ENCODE measurements around the gene VPS41. TPM values are rescaled to one million over a fixed set of nuclear protein-coding genes. Genes with fewer than 3 reads are reported as not detected.

The VPS41 gene
- total RNA-seq, 2 donors from 2014 or later, result 61.1 to 64.9 TPM

GRCh38 chr7:38932509-38933168 lies 23.6 kb upstream of the VPS41 start:
- Mint-ChIP-seq H3K4me1 (ENCODE audit: low read depth) (no peaks in the 10 kb centered on the region), H3K9me3 (no peaks in the 10 kb centered on the region), H3K27me3 (ENCODE audit: low read depth) (no peaks in the 10 kb centered on the region), H3K4me3 (no peak overlapping the region), H3K36me3 (ENCODE audit: insufficient read depth in 2 of 2) (no peaks in the 10 kb centered on the region), H3K27ac (no peak overlapping the region)
- ATAC-seq (replicated peaks in 1 of 2) (no peak), DNase-seq (peak; percentile 57 to 60)

- Mint-ChIP-seq H3K27me3 (ENCODE audit: low read depth) (peaks cover 8% of the 10 kb centered on the region), H3K9me3 (no peaks in the 10 kb centered on the region), H3K4me1 (ENCODE audit: low read depth) (no peaks in the 10 kb centered on the region), H3K27ac (no peak overlapping the region), H3K4me3 (no peak overlapping the region), H3K36me3 (ENCODE audit: insufficient read depth in 2 of 2) (no peaks in the 10 kb centered on the region)
- ATAC-seq (replicated peaks in 1 of 2) (no peak), DNase-seq (no peak)
These were observed 20.6 kb upstream of the VPS41 start for GRCh38 chr7:38929460-38930171.

DNA sequence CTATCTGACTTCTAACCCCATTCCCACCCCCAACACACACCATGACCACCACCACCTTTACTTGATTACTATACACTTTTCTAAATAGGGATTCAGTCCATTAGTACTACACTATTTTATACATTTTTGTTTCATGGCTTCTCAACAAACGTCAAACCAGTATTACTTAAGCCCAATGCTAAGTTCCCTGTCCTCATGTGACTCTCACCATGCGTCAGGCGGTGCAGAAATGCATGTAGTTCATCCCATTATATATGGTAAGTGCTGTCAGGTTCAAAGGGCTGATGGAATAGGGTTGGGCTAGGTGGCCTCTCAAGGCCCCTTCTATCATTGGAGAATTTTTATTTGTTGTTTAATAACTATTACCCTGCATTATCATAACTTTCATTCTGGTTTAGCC lies 19.5 kb upstream of the VPS41 start:
- no peaks in the 10 kb centered on the region for H3K9me3 Mint-ChIP-seq
- no peak for DNase-seq
- no peaks in the 10 kb centered on the region for H3K36me3 Mint-ChIP-seq (ENCODE audit: insufficient read depth in 2 of 2)
- ATAC-seq (replicated peaks in 1 of 2), result no peak
- H3K4me1 Mint-ChIP-seq (ENCODE audit: low read depth), result no peaks in the 10 kb centered on the region
- H3K4me3 Mint-ChIP-seq, result no peak overlapping the region
- H3K27ac Mint-ChIP-seq, result no peak overlapping the region
- H3K27me3 Mint-ChIP-seq (ENCODE audit: low read depth), result peaks cover 8% of the 10 kb centered on the region

GRCh38 chr7:38927751-38928150 lies 18.8 kb upstream of the VPS41 start:
- no peaks in the 10 kb centered on the region for H3K9me3 Mint-ChIP-seq
- H3K27ac Mint-ChIP-seq, result no peak overlapping the region
- ATAC-seq (replicated peaks in 1 of 2) (no peak), DNase-seq (no peak)
- H3K4me3 Mint-ChIP-seq, result no peak overlapping the region
- H3K27me3 Mint-ChIP-seq (ENCODE audit: low read depth), result peaks cover 8% of the 10 kb centered on the region
- no peaks in the 10 kb centered on the region for H3K36me3 Mint-ChIP-seq (ENCODE audit: insufficient read depth in 2 of 2)
- H3K4me1 Mint-ChIP-seq (ENCODE audit: low read depth), result no peaks in the 10 kb centered on the region

GRCh38 chr7:38920731-38921130 lies 11.7 kb upstream of the VPS41 start:
- no peak for DNase-seq
- H3K4me3 Mint-ChIP-seq, result no peak overlapping the region
- no peaks in the 10 kb centered on the region for H3K36me3 Mint-ChIP-seq (ENCODE audit: insufficient read depth in 2 of 2)
- H3K27ac Mint-ChIP-seq, result no peak overlapping the region
- peaks cover 24% of the 10 kb centered on the region for H3K27me3 Mint-ChIP-seq (ENCODE audit: low read depth)
- H3K4me1 Mint-ChIP-seq (ENCODE audit: low read depth), result no peaks in the 10 kb centered on the region
- no peaks in the 10 kb centered on the region for H3K9me3 Mint-ChIP-seq
- no peak for ATAC-seq (replicated peaks in 1 of 2)

GRCh38 chr7:38916396-38916795 lies 7.4 kb upstream of the VPS41 start:
- Mint-ChIP-seq H3K27ac (no peak overlapping the region), H3K4me3 (no peak overlapping the region)
- no peak for ATAC-seq (replicated peaks in 1 of 2)

GRCh38 chr7:38909870-38910269 lies 879 bp upstream of the VPS41 start:
- peaks cover 1 to 2% of the 10 kb centered on the region in 2 donors for H3K36me3 Mint-ChIP-seq (ENCODE audit: insufficient read depth in 2 of 2)
- no peak overlapping the region for H3K4me3 Mint-ChIP-seq
- peaks cover 5% of the 10 kb centered on the region for H3K27me3 Mint-ChIP-seq (ENCODE audit: low read depth)
- H3K27ac Mint-ChIP-seq, result no peak overlapping the region
- no peaks in the 10 kb centered on the region for H3K9me3 Mint-ChIP-seq
- ATAC-seq (replicated peaks in 1 of 2), result no peak
- peaks cover 24% of the 10 kb centered on the region for H3K4me1 Mint-ChIP-seq (ENCODE audit: low read depth)
- DNase-seq, result no peak

More at GRCh38 chr7:38916396-38916795, 7.4 kb upstream of the VPS41 start:
- no peaks in the 10 kb centered on the region for H3K4me1 Mint-ChIP-seq (ENCODE audit: low read depth)
- no peaks in the 10 kb centered on the region for H3K36me3 Mint-ChIP-seq (ENCODE audit: insufficient read depth in 2 of 2)
- DNase-seq, result no peak
- no peaks in the 10 kb centered on the region for H3K9me3 Mint-ChIP-seq
- H3K27me3 Mint-ChIP-seq (ENCODE audit: low read depth), result peaks cover 21% of the 10 kb centered on the region

GRCh38 chr7:38907766-38908165 lies 1.2 kb downstream of the VPS41 start:
- ATAC-seq (replicated peaks in 1 of 2), result no peak
- peaks cover 1 to 2% of the 10 kb centered on the region in 2 donors for H3K36me3 Mint-ChIP-seq (ENCODE audit: insufficient read depth in 2 of 2)
- peak overlapping the region; percentile 75 for H3K27ac Mint-ChIP-seq
- peak overlapping the region; percentile 87 to 89 for H3K4me3 Mint-ChIP-seq
- no peak for DNase-seq
- H3K4me1 Mint-ChIP-seq (ENCODE audit: low read depth), result peaks cover 43% of the 10 kb centered on the region
- no peaks in the 10 kb centered on the region for H3K9me3 Mint-ChIP-seq
- H3K27me3 Mint-ChIP-seq (ENCODE audit: low read depth), result no peaks in the 10 kb centered on the region

- H3K27me3 Mint-ChIP-seq (ENCODE audit: low read depth), result no peaks in the 10 kb centered on the region
- H3K4me1 Mint-ChIP-seq (ENCODE audit: low read depth), result peaks cover 50% of the 10 kb centered on the region
- peak overlapping the region in 1 of 2 donors; percentile 0 for H3K4me3 Mint-ChIP-seq
- ATAC-seq (replicated peaks in 1 of 2) (no peak), DNase-seq (no peak)
- no peak overlapping the region for H3K27ac Mint-ChIP-seq
- H3K36me3 Mint-ChIP-seq (ENCODE audit: insufficient read depth in 2 of 2), result peaks cover 1 to 2% of the 10 kb centered on the region in 2 donors
- H3K9me3 Mint-ChIP-seq, result no peaks in the 10 kb centered on the region
These were observed 1.9 kb downstream of the VPS41 start for GRCh38 chr7:38907066-38907465.

DNA sequence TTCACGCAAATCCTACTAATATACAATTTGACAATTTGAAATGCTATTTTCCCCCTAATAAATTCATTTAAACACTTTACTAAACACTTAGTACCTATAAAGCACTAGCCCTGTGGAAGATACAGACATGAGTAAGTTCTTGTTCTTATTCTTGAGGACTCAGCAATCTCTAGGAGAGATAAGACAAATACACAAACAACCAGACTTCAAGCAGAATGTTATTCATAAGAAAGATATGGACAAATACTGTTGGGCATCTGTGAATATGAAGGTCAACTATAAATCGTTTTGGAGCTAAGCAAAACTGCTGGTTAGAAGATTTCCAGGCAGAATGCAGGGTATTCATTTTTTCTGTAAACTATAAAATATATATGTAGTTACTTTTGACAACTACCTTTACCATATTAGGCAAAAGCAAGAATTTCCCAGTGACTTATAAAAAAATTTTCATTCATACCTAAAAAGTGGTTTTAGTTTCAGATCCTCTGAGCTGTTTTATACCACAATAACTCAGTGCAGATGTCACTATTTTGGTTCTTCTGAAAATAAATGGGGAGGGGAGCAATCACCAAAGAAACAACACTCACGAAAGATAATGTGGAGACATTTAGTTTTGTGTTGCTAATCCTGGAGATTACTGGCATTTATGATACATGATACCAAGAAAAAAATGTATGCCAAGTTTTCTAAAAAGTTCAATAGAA lies 3.8 kb downstream of the VPS41 start:
- Mint-ChIP-seq H3K27me3 (ENCODE audit: low read depth) (no peaks in the 10 kb centered on the region), H3K36me3 (ENCODE audit: insufficient read depth in 2 of 2) (peaks cover 1 to 2% of the 10 kb centered on the region in 2 donors), H3K27ac (peak overlapping the region; percentile 52), H3K4me3 (peak overlapping the region in 1 of 2 donors; percentile 56), H3K4me1 (ENCODE audit: low read depth) (peaks cover 66% of the 10 kb centered on the region), H3K9me3 (no peaks in the 10 kb centered on the region)
- ATAC-seq (replicated peaks in 1 of 2), result peak; percentile 10 to 28
- DNase-seq, result no peak

DNA sequence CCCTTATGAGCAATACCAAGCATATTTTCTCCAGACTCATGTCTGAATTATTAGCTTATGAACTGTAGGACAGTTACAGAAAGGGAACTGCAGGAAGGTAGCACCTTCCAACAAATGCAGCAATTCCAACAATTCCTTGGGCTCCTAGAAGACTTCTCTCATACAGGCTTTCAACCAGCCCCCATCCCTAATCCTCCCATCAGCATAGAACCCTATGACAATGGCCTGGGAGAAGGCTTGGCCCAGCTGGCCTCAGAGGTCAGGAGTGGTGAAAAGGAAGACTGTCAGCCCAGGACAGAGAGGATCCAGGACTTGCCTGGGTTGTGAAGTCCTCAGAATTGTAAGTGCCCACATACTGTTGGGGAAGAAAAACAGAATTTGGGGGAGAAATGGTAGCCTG lies 5.9 kb downstream of the VPS41 start:
- no peak for ATAC-seq (replicated peaks in 1 of 2)
- Mint-ChIP-seq H3K9me3 (no peaks in the 10 kb centered on the region), H3K27me3 (ENCODE audit: low read depth) (no peaks in the 10 kb centered on the region), H3K36me3 (ENCODE audit: insufficient read depth in 2 of 2) (no peaks in the 10 kb centered on the region), H3K4me1 (ENCODE audit: low read depth) (peaks cover 66% of the 10 kb centered on the region), H3K4me3 (no peak overlapping the region), H3K27ac (no peak overlapping the region)
- no peak for DNase-seq

- DNase-seq (no peak), ATAC-seq (replicated peaks in 1 of 2) (no peak)
- no peaks in the 10 kb centered on the region for H3K36me3 Mint-ChIP-seq (ENCODE audit: insufficient read depth in 2 of 2)
- H3K4me3 Mint-ChIP-seq, result no peak overlapping the region
- H3K4me1 Mint-ChIP-seq (ENCODE audit: low read depth), result peaks cover 65% of the 10 kb centered on the region
- no peaks in the 10 kb centered on the region for H3K9me3 Mint-ChIP-seq
- H3K27ac Mint-ChIP-seq, result no peak overlapping the region
- H3K27me3 Mint-ChIP-seq (ENCODE audit: low read depth), result no peaks in the 10 kb centered on the region
These were observed 6.5 kb downstream of the VPS41 start for GRCh38 chr7:38902449-38902848.

DNA sequence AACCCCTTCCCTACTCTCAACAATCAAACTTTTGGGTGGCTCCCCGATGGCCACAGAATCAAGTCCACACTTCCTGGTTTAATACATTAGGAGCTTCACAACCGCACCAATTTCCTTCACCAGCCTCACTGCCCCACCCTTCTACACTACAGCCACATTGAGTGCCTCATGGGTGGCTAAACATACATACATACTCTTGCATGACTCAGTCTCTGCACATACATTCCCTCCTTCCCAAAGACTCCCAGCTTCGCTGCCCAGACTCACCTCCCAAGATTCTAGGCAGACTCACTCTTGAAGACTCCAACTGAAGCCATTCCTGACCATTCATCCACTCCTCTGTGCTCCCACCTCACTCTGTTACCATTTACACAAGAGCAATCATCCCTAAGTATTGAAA lies 15.9 kb downstream of the VPS41 start:
- H3K36me3 Mint-ChIP-seq (ENCODE audit: insufficient read depth in 2 of 2), result peaks cover 12 to 25% of the 10 kb centered on the region in 2 donors

More for the DNA sequence above, 15.9 kb downstream of the VPS41 start:
- Mint-ChIP-seq H3K27me3 (ENCODE audit: low read depth) (no peaks in the 10 kb centered on the region), H3K4me3 (no peak overlapping the region), H3K27ac (no peak overlapping the region), H3K9me3 (peaks cover under 1 to 1% of the 10 kb centered on the region in 2 donors), H3K4me1 (ENCODE audit: low read depth) (peaks cover 14% of the 10 kb centered on the region)
- DNase-seq (no peak), ATAC-seq (replicated peaks in 1 of 2) (no peak)
